NCI-H1436 (cell line): ENCODE measurements around the gene MCTP1.
"Not testable (repeated sequence)": the region's sequence is repeated elsewhere in the genome, so short reads cannot be mapped to it uniquely, and the experiment has no call there.

Experiments
- DNase-seq: peaks from one replicate; lab custom pipeline; 2025; lab: John Stamatoyannopoulos, UW

MCTP1 gene

DNA sequence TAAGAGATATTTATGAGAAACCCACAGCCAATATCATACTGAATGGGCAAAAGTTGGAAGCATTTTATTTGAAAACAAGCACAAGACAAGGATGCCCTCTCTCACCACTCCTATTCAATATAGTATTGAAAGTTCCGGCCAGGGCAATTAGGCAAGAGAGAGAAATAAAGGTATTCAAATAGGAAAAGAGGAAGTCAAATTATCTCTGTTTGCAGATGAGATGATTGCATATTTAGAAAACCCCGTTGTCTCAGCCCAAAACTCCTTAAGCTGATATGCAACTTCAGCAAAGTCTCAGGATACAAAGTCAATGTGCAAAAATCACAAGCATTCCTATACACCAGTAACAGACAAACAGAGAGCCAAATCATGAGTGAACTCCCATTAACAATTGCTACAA is 325.6 kb downstream of the MCTP1 start:
- DNase-seq, result not testable (repeated sequence)

DNA sequence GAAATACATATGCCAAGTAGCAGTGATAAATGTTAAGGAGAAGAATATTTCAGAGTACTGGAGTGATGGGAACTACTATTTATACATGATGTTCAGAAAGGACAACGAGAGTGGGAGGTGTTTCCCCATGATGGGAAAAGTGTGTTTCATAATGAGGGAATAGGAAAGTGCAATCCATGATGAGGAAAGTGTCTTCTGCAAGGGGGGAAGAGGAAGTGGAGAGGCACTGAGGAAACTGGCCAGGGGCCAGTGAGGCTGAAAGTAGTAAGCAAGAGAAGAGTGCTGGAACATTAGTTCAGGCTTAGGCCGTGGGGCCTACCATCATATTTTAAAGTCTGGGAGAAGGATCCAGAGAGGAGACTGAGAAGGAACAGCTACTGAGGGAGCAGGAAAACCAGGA is 339.2 kb downstream of the MCTP1 start:
- no peak for DNase-seq

DNA sequence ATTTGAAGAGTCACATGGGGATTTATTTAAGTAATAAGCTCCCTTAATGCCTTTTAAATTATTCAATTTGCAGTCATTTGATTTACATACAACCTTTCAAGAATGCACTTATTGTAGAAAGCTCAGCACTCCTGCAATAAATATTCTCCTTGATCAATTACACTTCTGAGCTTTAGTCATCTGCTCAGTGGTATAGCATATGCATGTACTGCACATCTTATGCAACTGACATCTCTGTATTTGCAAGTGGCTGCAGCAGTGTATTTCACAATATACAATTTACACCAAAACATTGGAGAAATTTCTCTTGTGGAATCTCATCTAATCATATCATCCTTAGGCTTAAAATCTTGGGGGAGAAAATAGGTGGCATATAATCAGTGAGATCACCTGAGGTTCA is 340.7 kb downstream of the MCTP1 start:
- no peak for DNase-seq

DNA sequence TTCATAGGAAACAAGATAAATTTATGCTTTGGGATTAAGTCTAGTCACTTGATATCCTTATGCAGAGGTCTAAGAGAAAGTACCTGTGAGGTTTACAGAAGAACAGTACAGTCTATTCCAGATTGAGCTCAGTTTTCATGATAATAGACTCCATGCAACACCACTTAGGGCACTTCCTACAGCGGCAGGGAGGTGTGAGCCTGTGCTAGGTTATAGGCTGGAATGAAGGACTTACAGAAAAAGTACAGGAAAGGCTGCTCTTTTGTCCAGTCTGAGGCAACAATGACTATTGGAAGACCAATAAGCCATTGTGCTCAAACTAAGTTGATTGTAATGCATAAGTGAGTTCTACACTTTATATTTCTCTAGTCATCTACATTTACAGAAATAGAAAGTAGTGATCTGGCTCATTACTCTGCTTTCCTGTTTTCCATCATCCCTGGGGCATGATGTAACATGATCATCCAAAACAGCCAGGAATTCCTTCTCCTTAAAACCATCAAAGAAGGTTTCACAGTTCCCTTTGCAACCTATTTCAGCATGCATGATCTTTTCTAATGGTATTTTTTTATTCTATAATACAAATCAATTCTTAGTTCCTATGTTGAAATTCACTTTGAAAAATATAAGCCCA is 343.7 kb downstream of the MCTP1 start:
- DNase-seq, result no peak

DNA sequence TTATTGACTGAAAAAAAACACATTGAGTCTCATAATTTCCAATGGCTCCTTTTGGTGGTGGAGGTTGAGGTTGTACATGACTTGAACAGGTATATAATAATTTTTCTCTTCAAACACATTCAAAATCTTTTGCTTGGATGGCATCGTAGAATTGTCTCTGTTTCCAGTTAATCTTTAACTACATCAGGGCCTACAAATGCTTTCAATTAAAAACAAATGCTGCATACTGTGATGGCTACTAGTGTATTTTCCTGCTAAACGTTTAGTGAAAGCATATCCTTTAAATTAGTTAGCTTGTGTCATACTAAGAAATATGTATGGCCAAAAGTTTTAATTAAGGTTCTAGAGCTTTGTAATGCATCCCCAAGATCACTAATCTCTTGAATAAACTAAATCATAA is 352.6 kb downstream of the MCTP1 start:
- no peak for DNase-seq

DNA sequence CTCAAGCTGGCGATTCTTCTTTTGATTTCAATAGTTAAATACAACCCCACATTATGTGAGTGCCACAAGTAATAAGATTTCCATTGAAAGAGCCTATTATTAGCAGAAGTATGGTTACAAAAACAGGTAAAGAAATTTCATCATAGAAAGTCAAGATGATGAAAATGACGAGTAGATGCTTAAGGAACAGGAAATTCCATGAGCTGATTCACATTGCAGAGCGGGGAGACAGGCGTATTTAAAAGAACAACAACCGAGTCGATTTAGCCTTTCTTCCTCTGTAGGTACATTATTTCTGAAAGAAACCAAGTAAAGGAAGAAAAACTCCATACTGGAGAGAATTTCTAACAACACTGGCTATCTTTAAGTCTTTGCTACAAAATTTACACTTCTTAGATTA is 356.0 kb downstream of the MCTP1 start:
- DNase-seq, result no peak

DNA sequence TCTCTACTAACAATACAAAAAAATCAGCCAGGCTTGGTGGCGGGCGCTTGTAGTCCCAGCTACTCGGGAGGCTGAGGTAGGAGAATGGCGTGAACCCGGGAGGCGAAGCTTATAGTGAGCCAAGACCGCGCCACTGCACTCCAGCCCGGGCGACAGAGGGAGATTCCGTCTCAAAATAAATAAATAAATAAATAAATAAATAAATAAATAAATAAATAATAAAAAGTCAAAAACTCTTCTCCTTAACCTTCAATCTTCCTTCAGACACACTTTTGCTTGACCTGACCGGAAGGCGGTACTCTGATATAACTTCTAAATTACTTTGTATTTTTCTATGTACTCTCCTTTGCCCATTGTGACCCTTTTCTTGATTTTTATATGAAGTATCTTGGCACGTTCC is 364.3 kb downstream of the MCTP1 start:
- DNase-seq, result no peak

DNA sequence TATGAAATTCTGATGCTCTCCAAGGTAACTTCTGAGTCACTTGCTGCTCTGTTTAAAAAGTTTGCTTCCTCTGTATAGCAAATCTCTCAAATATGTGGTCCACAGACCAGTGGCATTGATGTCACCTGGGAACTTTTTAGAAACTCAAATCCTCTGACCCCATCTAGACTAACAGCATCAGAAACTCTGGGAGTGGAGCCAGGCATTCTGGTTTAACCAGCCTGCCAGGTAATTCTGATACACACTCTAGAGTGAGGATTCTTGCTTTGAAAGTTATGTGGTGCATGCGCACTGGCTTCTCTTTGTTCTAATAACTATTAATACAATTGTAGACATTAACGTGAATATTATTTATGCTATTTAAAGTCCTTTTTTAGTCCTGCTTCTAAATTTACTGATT is 368.3 kb downstream of the MCTP1 start:
- no peak for DNase-seq

DNA sequence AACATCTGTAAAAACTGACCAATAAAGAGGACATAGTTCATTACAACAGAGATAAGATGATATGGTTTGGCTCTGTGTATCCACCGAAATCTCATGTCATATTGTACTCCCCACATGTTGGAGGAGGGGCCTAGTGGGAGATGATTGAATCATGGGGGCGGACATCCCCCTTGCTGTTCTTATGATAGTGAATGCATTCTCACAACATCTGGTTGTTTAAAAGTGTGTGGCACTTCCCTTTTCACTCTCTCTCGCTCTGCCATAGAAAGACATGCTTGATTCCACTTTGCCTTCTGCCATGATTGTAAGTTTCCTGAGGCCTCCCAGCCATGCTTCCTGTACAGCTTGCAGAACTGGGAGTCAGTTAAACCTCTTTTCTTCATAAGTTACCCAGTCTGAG is 373.6 kb downstream of the MCTP1 start:
- DNase-seq, result no peak

DNA sequence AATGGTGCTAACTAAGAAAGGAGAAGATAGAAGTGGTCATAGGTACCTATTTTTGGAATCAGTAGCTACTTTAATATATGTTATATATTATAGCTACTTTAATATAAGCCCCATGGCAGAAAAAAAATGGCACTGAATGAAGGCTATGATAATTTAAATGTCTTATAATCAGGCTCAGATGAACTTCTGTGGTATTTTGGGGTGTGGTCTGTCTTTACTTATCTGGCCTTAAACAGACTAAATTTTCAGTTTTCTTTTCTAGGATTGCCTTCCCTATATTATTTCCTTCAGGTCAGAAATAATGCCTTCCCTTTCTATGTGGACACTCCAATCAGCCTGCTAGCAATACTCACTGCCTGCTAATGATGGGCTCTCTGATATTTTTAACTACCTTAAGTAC is 374.2 kb downstream of the MCTP1 start:
- no peak for DNase-seq

DNA sequence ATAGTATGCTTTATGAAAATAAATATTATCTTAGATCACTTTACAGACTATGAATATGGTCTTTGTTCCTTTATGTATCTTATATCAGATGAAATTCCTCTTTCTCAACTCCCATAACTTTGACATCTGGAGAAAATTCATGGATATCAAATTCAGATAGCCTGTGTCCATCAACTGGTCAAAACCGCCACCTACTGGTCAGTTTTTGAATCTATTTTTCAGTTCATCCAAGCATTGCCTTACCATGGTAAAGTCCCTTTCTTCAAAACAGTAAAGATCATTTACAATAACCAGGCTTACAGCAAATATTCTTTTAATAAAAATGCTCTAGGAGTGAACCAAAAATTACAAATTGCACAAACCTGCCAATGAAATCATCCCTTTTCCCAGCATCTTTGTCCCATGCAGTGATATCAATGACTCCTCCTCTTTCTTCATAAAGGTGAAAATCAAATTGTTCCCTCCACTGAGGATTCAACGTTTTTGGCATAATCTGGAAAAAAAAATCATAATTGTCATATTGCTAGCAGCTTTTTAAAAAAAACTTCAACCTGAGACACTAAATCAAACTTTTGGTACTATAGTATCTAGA is 375.9 kb downstream of the MCTP1 start:
- DNase-seq, result peak; percentile 2

DNA sequence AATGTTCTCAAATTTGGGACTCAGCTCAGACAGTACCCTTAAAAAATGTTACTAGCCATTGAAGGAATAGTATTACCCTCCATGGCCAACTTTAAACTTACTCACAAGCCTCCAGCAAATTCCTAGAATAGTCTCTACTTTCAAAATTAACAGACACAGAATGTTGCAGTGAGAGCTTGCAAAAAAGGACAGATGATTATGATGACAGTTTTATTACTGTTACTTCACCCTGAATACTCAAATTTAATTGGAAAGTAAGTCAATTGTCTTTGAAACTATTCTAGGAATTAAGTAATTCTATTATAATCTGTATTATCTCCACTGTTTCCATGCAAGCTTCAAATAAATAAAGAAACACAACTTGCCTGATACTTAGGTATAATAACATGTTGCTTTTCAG is 378.1 kb downstream of the MCTP1 start:
- DNase-seq, result no peak

DNA sequence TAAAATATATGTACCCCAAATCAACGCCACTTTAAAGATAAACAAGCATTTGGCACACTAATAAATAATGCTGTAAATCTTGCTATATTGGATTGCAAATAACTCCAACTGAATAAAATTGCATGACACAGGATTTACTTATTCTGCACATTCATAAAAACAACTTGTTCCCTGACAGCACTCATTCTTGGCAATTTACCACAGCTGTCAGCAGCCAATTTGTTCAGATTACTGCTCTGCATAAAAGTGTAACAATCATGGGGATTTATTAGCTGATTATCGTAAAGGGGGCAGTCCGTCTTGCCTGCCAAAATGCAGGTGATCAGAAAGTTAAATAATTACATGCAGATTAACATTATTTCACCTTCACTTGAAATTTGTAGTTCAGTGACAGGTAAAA is 381.2 kb downstream of the MCTP1 start:
- no peak for DNase-seq

DNA sequence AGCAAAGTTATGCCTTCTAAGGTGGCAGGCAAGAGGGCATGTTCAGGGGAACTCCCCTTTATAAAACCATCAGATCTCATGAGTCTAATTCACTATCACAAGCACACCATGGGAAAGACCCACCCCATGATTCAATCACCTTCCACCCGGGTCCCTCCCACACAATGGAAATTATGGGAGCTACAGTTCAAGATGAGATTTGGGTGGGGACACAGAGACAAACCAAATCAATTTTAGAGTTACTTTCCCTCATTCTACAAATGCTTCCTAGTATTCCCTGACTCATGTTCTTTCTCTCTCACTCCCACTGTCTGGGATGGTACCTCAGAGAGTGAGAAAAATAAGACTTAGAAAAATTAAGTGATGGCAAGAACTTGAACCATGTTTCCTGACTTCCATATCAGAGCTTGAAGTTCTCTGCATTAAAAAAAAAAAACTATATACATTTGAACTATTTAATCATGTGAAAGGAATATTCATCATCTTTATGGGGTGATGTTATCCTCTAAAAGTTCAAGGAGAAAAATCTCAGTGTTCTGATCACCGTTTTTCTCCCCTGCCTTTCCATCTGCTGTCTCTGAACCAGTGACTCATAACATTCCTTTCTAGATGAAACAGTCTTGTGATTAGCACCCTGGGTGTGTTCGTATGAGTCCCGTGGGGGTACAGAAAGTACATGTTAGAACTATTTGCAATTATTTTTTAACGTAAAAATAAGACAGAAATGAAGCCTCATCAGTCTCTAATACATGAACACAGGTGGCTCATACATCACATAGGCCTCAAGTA is 383.5 kb downstream of the MCTP1 start:
- no peak for DNase-seq

DNA sequence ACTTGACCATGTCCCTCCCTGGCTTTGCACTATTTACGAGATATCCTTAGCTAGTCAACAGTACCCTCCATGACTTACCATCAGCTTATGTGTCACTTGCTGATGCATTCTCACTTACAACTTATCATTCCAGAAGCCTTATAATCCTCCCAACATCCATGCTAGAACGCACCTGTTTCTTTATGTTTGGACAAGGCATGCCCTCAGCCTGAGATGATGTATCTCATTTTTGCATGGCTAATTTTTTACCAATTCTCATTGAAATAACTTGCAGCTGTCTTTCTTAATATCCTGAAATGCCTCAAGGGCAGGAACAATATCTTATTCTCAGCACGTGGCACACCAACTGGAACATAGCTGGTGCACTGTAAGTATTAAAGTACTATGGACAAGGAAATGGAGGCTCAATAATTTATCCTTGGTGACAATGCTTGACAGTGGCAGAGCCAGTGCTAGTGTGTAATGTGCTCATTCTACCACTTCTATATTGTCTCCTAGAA is 384.8 kb downstream of the MCTP1 start:
- DNase-seq, result no peak

DNA sequence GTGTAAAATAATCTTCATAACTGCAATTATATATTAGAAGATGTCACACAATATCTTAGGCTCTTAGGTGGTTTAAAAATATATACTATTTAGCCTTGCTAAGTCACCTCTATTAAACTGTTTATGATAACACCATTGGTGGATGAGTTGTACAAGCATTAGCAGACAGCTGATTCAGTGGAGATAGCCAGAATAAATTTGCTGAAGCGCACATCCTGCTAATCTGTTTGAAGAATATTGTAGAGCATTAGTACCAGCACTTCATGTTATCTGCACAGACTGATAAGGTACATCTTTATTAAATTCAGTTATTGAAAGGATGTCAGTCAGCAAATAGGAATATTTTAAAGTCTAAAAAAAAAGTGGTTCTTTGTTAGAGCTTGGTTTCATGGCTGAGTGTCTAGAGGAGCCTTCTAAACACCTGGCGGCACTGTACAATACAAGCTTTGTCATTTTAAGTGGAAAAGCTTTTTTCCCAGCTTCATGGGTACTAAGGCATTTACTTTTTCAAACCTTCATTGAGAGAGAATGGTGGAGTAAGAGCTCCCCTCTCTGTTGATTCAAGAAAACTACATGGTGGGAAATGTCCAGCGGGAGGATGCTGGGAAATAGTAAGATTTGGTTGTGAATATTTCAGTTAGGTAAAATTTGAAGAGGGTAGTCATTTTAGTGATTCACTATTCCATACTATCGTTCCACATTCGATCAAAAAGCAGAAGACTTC is 391.3 kb downstream of the MCTP1 start:
- peak; percentile 25 for DNase-seq

DNA sequence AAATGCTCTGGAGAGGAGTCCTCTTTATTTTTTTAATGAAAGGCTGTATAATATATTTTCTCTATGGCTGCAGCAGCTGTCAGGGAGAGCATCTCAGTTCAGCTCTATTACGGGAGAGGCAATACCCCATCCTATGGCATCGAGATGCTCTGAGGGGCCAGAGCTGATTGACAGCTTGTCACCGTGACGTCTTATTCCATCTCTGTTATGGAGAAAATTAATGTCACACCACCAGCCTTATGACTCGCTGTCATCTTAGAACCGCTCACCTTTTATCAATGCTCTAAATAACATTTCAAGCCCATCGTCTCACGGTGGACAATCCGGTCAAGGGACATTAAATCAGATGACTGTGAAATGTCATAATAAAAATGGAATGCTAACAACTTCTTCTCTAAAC is 392.9 kb downstream of the MCTP1 start:
- DNase-seq, result no peak

DNA sequence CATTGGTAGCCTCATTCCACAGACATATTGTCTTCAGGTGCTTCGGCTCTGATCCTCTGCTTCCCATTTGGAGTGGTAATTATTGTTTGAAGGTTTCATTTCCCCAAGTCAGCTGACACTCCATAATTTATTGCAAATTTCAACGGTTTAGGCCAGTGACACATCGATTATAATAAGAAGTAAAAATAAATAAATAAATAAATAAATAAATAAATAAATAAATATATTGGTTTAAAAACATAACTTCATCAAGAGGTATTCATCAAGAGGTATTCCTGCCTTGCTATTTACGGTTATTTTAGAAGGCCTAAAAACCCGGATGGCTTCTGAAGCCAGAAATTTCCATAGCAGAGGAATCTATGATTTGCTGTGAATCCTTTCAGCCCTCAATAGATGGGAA is 393.3 kb downstream of the MCTP1 start:
- DNase-seq, result no peak

DNA sequence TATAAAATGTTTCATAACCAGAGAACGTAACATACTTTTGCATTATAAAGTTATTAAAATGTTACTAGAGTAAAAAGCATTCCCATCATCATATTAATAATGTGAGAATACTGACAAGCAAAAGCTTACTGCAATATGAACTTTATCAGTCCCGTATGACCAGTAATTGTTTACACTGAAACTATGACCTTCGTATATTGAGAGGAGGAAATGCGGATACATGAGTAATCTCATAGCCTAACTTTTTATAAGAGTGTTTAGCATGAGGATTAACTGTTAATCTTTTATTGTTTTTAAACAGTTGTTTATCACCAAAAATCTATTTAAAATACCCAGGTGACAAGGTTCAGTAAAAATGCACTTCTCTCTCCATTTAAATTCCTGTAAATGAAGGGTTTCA is 394.0 kb downstream of the MCTP1 start:
- DNase-seq, result no peak

DNA sequence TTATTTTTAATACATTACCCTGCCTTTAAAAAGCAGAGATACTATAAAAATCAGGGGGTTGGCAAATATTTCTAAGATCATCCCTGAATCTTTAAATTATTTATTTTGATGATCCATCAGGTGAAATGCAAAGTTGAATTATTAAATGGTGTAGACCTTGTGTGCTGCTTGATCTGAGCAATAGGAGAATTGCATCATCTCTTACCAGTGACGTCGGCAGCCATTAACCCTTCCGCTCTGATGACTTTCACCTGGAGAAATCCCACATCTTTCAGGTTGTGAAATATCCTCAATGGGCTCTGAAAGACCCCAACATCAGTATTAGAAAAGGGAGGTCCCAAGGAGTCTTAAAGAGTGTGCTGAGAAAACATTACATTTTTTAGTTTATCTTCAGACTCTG is 396.2 kb downstream of the MCTP1 start:
- no peak for DNase-seq

DNA sequence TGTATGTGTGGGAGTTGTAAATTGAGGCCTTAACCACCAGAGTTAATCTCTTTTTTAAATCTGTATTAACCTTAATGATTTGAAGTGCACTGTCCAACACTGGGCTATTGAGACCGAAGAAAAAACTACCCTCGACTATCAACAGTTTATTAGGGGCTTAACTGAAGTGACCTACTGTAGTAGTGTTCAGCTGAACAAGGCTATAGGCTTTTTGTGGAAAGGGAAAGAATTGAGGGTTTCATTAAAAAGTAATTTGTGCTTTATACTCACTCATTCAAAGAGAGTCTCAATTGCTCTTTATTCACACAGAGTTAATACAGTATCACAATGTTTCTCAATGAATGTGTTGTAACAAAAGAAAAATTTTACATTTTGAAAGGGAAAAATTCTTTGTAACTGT is 399.0 kb downstream of the MCTP1 start:
- DNase-seq, result no peak

DNA sequence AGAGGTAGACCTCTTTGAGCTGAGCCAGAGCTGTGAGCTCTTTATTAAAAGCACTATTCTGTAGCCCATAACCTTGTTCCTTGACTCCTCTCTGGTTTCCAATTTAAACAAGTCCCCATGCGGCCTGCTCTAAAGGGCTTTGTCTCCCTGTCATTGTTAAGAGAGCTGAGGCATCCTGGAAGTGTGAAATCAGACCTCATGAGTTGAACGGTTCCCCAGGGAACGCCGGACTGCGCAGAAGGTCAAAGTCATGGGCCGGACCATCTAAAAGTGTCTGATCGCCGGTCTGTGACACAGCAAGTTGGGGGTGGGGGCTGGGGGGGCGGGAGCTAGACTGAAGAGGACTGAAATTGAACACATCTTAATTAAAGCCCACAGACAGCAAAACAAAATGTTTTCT is 400.6 kb downstream of the MCTP1 start:
- DNase-seq, result no peak

DNA sequence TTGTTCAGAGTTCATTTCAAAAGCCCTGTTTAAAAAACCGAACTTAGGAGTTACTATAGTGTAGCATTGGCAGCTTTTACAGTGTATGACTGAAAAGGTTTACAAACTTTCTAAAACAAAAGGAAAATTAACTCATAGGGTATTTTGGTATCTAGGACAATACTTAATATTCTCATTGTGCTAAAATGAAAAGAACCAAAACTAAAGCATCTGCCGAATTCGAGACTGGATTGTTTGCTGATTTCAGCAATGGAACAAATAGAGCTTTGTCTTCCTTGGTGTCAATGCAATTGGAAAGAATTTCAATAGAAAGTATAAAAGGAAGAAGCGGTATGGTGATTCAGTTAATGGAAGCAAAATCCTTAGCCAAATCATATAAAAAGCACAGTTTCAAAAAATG is 412.4 kb downstream of the MCTP1 start:
- no peak for DNase-seq
